H1 (cell line): Measurements from ENCODE around the gene ZMYM2. TPM values are rescaled to one million over a fixed set of nuclear protein-coding genes. Genes with fewer than 3 reads are reported as not detected.

Experiments
- CBX5 ChIP-seq: fragments of 300-800, 300-1000 bp; sonication (generic); IDR thresholded peaks from 2 replicates; pipeline ENCODE4 v1.7.1; 2016; ENCODE audit warnings: antibody characterized with exemption, low read length, low read depth
- GTF2F1 ChIP-seq: IDR thresholded peaks from 2 replicates; pipeline ENCODE4 v1.6.1; 2012; ENCODE audit warnings: low read depth, low read length, improper control_type of control experiment, borderline replicate concordance
- MAFK ChIP-seq: IDR thresholded peaks from 2 replicates; pipeline ENCODE4 v1.6.1; 2012; ENCODE audit warnings: low read depth, mild to moderate bottlenecking, improper control_type of control experiment, low read length
- POLR2A ChIP-seq, 2 experiments: IDR thresholded peaks; 1 replicate in 1 of 2; 2 replicates in 1 of 2; pipeline ENCODE4 v1.6.1; 2011; ENCODE audit warnings: low read depth in 2 of 2, low read length in 2 of 2, mild to moderate bottlenecking in 2 of 2; ENCODE audit errors: control extremely low read depth in 1 of 2
- RNF2 ChIP-seq: fragments of 200-900, 300-1000 bp; sonication (generic); IDR thresholded peaks from 2 replicates; pipeline ENCODE4 v1.7.1; 2016; ENCODE audit warnings: borderline replicate concordance, low read depth, mild to moderate bottlenecking, antibody characterized with exemption, low read length; ENCODE audit not compliant: poor library complexity, severe bottlenecking; ENCODE audit errors: missing control alignments
- SP2 ChIP-seq: IDR thresholded peaks from 2 replicates; pipeline ENCODE4 v1.6.1; 2012; ENCODE audit warnings: mild to moderate bottlenecking, low read length, inconsistent platforms
- TAF1 ChIP-seq: IDR thresholded peaks from 2 replicates; pipeline ENCODE4 v1.6.1; 2011; ENCODE audit warnings: mild to moderate bottlenecking, low read depth, low read length
- TEAD4 ChIP-seq: IDR thresholded peaks from 2 replicates; pipeline ENCODE4 v1.6.1; 2012; ENCODE audit warnings: low read depth, low read length, inconsistent platforms, mixed read lengths
- polyA plus RNA-seq, 7 experiments: library from polyadenylated mRNA; depleted of rRNA in 3 of 7; stranded (reverse) in 5 of 7; unstranded in 2 of 7; fragments of >200 nt in 5 of 7; fragments of 200-250 nt in 2 of 7; gene quantifications; 1 replicate in 5 of 7; 2 replicates in 1 of 7; 4 replicates in 1 of 7; pipeline versions ENCODE4 v1.2.1 to v1.2.3, GENCODE V29; 2011 to 2013; ENCODE audit warnings: missing spikeins in 2 of 7, mixed read lengths in 2 of 7
- total RNA-seq: library from RNA; stranded (reverse); fragmentation: NEBNext Ultra II Directional; extraction: Animal tissue kit (Norgen Biotek cat#: 25700); gene quantifications from 2 replicates; pipeline ENCODE4 v1.2.1, GENCODE V29; 2021
- TF ChIP-seq, protein P1 (sequence below): IDR thresholded peaks from 2 replicates; pipeline ENCODE4 v1.6.1; 2012; ENCODE audit warnings: inconsistent platforms

ZMYM2 gene
- total and polyA plus RNA-seq, 2 of the 8 experiments (the other 6 are each of a cell fraction or from before 2014, with no cell fraction given) = 41.2 to 159 TPM

DNA sequence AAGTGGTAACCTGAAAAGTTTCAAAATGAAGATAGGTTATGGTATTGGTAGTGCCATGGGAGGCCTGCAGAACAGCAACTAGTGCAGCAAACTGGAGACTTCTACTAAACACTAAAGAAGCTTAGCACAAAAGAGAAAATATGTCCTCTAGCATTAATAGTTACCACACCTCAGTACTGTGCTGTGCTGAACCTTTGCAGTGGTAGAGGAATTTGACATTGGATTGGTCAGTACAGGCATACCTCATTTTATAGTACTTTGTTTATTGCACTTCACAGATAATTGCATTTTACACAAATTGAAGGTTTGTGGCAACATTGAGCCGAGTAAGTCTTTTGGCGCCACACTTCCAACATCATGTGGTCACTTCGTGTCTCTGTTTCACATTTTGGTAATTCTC is 40.4 kb downstream of the ZMYM2 start (continued):
- TF ChIP-seq POLR2A (IDR thresholded peaks at IDR 0.05; ENCODE audit: control extremely low read depth in 1 of 2, low read depth in 2 of 2, low read length in 2 of 2) = no peak
- TF ChIP-seq, protein P1, sequence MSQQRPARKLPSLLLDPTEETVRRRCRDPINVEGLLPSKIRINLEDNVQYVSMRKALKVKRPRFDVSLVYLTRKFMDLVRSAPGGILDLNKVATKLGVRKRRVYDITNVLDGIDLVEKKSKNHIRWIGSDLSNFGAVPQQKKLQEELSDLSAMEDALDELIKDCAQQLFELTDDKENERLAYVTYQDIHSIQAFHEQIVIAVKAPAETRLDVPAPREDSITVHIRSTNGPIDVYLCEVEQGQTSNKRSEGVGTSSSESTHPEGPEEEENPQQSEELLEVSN = no peak
- TF ChIP-seq MAFK = no peak
- no peak for TF ChIP-seq CBX5
- TF ChIP-seq TEAD4 = no peak
- no peak for TF ChIP-seq SP2
- no peak for TF ChIP-seq RNF2
- no peak for TF ChIP-seq GTF2F1
- TF ChIP-seq TAF1 = no peak
